Stimulated activated CD8-positive, alpha-beta memory T cell treated with anti-CD3 and anti-CD28 coated beads, Interleukin-2, amount 100 ng/mL, for 48 hours (primary cell): ENCODE data around the gene ITGB4.

Experiments used
- DNase-seq, 2 donors: peaks; one replicate each; pipeline ENCODE4 v3.0.0-alpha.2; 2020; ENCODE audit warnings: low read depth in 2 of 2

Gene ITGB4

DNA sequence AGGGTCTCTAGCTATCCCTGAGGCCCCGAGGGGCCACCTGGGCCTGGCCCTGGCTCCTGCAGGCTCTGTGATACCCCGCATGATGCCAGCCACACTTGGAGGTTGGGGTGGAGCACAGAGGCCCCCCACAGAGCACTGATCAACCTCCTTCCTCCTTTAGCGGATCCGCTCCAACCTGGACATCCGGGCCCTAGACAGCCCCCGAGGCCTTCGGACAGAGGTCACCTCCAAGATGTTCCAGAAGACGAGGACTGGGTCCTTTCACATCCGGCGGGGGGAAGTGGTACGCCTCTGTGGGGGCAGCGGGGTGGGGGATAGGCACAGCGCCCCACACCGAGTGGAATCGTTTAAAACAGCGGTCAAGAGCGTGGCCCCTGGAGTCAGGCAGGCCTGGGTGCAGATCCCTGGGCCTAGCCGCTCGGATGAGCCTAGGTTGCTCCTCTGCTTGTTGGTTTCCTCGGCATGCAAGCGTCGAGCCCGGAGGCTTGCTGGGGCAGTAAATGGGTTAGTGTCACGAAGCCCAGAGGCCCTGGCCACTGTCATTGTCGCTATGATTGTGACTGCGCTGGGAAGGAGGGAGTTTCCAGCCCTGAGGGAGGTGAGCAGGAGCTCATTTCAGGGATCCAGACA, 9.9 kb downstream of the ITGB4 start:
- DNase-seq = no peak

DNA sequence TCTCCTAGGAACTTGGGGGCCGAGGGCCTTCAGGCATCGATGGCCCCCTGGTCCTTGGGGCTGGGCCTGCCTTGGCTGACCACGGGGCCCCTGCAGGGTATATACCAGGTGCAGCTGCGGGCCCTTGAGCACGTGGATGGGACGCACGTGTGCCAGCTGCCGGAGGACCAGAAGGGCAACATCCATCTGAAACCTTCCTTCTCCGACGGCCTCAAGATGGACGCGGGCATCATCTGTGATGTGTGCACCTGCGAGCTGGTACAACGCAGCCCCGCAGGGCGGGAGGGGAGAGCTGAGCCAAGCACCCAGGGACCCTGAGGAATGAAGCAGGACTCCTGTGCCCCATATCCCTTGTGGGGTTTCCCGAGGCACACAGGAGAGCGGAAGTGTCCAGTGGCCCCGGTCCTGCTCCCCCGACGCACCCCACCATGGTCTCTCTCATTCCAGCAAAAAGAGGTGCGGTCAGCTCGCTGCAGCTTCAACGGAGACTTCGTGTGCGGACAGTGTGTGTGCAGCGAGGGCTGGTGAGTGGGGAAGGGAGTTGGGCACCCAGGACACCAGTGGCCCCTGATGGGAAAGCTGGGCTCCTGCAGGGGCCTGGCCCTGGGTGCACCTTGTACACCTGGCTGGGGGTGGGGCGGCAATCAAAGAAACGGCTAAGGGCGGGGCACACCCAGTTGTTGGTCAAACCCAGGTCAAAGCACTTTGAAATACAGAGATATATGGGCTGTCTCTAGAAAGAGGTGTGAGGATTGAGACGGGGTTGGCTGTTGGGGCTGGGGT, 10.6 kb downstream of the ITGB4 start:
- no peak for DNase-seq

GRCh38 chr17:75733471-75733870, 12.2 kb downstream of the ITGB4 start:
- DNase-seq = no peak

DNA sequence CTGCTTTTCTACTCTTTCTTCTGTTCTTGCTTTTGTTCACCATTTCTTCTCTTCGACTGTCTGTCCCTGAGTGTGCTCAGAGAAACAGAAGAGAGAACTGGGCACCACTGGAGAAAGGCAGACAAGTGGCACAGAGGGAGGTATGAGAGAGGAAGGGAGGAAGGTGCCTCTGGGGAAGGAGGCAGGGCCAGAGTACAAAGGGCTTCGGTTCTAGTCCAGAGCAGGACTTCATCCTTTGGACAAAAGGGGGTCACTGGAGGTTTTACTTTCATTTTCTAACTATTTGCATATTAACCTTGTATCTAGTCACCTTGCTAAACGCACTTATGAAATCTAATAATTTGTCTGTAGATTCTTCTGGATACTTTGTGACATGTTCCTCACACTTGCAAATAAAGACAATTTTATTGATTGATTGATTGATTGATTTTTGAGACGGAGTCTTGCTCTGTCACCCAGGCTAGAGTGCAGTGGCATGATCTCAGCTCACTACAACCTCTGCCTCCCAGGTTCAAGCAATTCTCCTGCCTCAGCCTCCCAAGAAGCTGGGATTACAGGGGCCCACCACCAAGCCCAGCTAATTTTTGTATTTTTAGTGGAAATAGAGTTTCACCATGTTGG, 13.5 kb downstream of the ITGB4 start:
- no peak for DNase-seq

DNA sequence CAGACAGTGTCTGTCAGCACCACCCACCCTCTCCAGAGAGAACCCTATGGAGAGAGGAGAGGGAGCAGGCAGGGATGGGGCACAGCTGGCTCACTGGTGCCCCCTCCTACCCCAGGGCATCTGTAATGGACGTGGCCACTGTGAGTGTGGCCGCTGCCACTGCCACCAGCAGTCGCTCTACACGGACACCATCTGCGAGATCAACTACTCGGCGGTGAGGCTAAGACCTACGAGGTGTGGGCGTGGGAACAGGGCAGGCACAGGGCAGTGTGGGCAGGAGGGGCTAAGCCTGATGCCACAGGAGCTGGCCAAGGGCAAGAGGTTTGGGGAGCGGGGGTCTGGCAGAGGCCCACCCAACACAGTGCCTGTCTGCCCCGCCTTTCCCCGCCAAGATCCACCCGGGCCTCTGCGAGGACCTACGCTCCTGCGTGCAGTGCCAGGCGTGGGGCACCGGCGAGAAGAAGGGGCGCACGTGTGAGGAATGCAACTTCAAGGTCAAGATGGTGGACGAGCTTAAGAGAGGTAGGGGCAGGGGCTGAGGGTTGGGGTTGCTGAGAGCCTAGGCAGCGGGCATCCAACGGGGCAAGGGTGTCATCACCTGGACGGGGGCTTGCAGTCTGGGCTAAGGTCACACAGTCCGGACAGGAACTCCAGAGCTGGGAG, 15.0 kb downstream of the ITGB4 start:
- DNase-seq = no peak

DNA sequence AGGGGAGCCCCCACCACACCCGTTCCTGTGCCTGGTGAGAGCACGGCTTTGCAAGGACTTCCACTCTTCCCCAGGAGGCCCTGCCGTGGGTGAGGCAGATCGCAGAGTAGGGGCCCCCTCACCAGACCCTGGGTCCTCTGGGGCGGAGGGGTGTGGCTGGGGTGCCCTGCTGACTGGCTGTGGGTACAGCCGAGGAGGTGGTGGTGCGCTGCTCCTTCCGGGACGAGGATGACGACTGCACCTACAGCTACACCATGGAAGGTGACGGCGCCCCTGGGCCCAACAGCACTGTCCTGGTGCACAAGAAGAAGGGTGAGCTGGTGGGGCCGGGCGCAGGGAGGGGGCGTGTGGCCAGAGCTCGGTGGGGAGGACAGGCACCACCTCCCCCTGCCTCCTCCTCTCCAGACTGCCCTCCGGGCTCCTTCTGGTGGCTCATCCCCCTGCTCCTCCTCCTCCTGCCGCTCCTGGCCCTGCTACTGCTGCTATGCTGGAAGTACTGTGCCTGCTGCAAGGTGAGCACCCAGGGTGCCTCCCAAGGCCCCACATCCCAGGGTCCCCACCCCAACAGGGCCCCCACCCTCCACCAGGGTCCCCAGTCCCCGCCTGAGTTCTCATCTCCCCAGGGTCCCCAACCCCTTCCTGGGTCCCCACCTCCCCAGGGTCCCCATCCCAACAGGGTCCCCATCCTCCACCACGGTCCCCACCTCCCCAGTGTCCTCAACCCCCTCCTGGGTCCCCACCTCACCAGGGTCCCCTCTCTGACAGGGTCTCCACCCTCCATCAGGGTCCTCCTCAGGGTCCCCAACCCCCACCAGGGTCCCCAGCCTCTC, 16.1 kb downstream of the ITGB4 start:
- DNase-seq = no peak

DNA sequence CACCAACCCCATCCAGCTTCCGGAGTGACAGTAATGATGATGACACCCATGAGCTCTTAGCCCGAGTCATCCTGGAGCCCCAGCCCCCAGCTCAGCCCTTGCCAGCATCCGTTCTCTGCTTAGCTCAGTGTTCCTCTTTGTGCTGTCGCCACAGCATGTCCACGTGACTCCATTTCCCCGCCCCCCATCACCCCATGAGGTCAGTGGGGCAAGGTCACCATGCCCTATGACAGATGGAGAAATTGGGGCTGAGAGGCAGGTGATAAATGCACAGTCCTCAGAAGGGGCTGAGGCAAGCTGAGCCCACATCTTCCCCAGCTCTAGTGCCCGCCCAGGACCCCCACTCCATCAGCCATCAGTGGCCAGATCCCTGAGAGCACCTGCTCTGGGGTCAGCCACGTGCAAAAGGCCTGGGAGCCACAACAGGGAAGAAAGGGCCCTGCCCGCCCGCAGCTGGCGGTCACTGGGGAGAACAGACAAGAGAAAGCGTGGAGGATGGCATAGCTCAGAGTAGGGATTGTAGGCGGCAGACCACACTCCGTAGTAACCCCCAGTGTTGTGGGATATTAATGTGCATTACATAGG, 17.1 kb downstream of the ITGB4 start:
- DNase-seq = peak in 1 of 2 donors; percentile 31

- DNase-seq = no peak
These were observed 17.9 kb downstream of the ITGB4 start for GRCh38 chr17:75739174-75739573.

GRCh38 chr17:75739801-75740200, 18.5 kb downstream of the ITGB4 start:
- DNase-seq = no peak

- DNase-seq = no peak
These were observed 19.0 kb downstream of the ITGB4 start for GRCh38 chr17:75740215-75740614.

DNA sequence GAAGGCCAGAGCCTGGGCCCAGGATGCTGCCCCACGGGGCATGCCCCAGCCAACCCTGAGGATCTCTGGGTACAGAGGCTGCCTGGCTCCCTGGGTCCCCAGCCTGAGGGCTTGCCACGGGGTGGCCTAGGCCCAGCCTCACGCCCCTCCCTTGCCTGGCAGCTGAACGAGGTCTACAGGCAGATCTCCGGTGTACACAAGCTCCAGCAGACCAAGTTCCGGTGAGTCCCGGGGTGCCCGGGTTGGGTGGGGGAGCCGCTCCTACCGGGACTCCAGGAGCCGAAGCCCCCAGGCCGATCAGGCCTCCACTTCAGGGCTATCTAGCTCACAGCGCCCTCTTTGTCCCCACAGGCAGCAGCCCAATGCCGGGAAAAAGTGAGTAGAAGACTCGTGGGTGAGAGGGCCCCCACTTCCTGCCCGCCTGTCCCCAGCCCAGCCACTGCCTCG, 19.4 kb downstream of the ITGB4 start:
- no peak for DNase-seq

GRCh38 chr17:75742337-75742736, 21.1 kb downstream of the ITGB4 start:
- no peak for DNase-seq

DNA sequence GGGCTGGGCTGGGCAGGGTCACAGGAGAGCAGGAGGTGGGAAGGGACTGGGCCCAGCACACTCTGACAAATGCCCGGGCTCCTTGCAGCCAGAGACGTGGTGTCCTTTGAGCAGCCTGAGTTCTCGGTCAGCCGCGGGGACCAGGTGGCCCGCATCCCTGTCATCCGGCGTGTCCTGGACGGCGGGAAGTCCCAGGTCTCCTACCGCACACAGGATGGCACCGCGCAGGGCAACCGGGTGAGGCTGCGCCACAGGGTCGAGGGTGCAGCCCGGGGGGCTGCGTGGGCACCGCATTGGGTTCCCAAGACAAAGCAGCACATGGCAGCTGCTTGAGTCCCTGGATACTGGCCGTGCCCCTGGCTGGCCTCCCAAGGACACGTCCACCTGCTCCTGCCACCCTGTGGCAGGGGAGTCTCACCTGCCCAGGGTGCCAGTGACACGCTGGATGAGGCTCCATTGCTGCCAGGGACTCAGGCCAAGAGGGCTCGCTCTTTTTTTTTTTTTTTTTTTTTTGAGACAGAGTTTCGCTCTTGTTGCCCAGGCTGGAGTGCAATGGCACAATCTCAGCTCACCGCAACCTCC, 22.5 kb downstream of the ITGB4 start:
- no peak for DNase-seq

- no peak for DNase-seq
These were observed 27.4 kb downstream of the ITGB4 start for GRCh38 chr17:75748706-75749105.

GRCh38 chr17:75749545-75750389, 28.5 kb downstream of the ITGB4 start:
- DNase-seq = peak; percentile 85 to 86

DNA sequence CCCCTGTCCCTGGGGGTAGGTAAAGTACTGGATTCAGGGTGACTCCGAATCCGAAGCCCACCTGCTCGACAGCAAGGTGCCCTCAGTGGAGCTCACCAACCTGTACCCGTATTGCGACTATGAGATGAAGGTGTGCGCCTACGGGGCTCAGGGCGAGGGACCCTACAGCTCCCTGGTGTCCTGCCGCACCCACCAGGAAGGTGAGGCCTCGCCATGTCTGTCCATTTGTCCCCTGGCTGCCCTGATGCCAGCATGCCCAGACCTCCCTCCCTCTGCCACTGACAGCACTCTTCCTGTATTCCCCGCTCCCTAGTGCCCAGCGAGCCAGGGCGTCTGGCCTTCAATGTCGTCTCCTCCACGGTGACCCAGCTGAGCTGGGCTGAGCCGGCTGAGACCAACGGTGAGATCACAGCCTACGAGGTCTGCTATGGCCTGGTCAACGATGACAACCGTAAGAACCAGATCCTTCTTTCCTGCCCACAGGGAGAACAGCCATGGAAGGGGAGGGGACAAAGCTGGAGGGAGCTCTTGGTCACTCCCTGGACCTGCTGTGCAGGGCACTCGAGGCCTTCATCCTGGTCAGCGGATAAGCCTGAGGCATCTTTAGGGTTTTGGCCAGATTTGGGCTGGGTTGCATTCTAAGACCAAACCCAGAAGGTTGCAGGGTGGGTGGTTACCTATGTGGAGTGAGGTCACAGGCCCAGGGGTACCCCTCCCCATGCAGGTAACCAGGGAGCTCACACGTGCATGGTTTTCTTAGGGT, 29.6 kb downstream of the ITGB4 start:
- no peak for DNase-seq

- no peak for DNase-seq
These were observed 30.6 kb downstream of the ITGB4 start for GRCh38 chr17:75751676-75752404.

GRCh38 chr17:75752405-75752709, 31.1 kb downstream of the ITGB4 start:
- no peak for DNase-seq
